Hematopoietic multipotent progenitor cell treated with erythropoietin and hydrocortisone succinate and interleukin-3 and kit ligand, for 17 days (in vitro differentiated cells): ENCODE measurements around the gene GPR15LG.

ENCODE experiments used
- DNase-seq: peaks from one replicate; pipeline ENCODE4 v3.0.0-alpha.2; 2015; ENCODE audit warnings: low spot score

The GPR15LG gene

GRCh38 chr10:84214612-84215235 is 41.1 kb downstream of the GPR15LG start:
- DNase-seq, result peak; percentile 13

- DNase-seq, result no peak
These were observed 43.2 kb downstream of the GPR15LG start for GRCh38 chr10:84216834-84217233.

- DNase-seq, result no peak
These were observed 44.1 kb downstream of the GPR15LG start for GRCh38 chr10:84217746-84218145.

- DNase-seq, result no peak
These were observed 48.3 kb downstream of the GPR15LG start for GRCh38 chr10:84221916-84222315.

- no peak for DNase-seq
These were observed 50.9 kb downstream of the GPR15LG start for GRCh38 chr10:84224411-84225028.

- DNase-seq, result no peak
These were observed 52.0 kb downstream of the GPR15LG start, which contains the start of gene LRIT2 for GRCh38 chr10:84225427-84226173. Gene LRIT2 (minus strand): TSS chr10:84225544. CDS start chr10:84225520, 24 bp downstream.

GRCh38 chr10:84226616-84227015 is 53.0 kb downstream of the GPR15LG start:
- DNase-seq, result no peak

GRCh38 chr10:84227810-84228209 is 54.2 kb downstream of the GPR15LG start:
- no peak for DNase-seq

GRCh38 chr10:84230359-84230758 is 56.8 kb downstream of the GPR15LG start:
- DNase-seq, result no peak

GRCh38 chr10:84232376-84232775 is 58.8 kb downstream of the GPR15LG start:
- no peak for DNase-seq

- no peak for DNase-seq
These were observed 60.3 kb downstream of the GPR15LG start for GRCh38 chr10:84233940-84234339.

GRCh38 chr10:84234479-84234878 is 60.9 kb downstream of the GPR15LG start:
- DNase-seq, result no peak
